GM19372 (cell line): ENCODE results near the gene MARCHF4.
"Not testable (repeated sequence)": the region's sequence is repeated elsewhere in the genome, so short reads cannot be mapped to it uniquely, and the experiment has no call there.

Experiments
- ATAC-seq: cut with Tn5 transposase; IDR thresholded peaks from one replicate; pipeline ENCODE4 v1.9.1; 2021; ENCODE audit warnings: mild to moderate bottlenecking, low read depth, moderate library complexity; ENCODE audit not compliant: unreplicated experiment

MARCHF4 gene

DNA sequence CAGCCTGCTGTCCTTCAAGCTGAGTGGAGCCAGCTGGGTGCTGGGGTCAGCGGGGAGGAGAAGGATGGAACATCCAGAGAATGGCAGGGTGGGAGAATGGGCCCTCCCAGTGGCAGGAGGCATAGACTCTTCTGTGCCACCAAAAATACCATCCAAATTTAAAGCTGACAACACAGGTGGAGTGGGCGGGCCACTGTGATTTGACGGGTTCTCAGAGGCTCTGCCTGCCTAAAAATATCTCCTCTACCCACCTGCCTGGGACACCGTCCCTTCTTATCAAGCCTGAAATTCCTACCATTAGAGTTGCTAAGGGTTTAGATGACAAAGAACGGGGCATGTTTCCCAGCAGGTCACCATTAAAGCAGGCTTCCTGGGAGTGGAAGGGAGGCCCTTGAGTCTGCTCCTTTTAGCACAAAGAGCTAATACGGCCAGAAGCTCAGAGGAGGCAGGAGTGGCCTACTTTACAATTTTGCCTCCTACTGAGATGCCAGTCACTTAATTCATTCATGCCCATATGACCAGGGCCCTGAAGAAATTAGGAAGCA lies 19.8 kb upstream of the MARCHF4 start:
- ATAC-seq = no peak

GRCh38 chr2:216391401-216391800 lies 19.1 kb upstream of the MARCHF4 start:
- ATAC-seq = no peak

DNA sequence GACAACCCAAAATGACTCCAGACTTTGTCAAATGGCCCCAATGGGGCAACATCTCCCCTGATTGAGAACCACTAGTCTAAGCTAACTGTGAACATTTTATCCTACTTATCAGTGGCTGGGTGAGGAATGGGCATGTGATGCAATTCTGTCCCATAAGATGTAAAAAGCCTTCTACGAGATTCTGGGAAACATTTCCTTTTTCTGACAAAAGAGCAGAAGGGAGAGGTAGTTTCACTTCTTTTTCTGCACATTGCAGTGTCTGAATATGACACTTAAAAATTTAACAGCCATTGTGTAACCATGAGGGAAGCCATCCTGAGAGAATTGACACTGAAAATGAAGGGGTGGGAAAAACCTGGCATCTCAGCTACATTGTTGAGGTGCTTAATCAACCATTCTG lies 17.3 kb upstream of the MARCHF4 start:
- no peak for ATAC-seq

DNA sequence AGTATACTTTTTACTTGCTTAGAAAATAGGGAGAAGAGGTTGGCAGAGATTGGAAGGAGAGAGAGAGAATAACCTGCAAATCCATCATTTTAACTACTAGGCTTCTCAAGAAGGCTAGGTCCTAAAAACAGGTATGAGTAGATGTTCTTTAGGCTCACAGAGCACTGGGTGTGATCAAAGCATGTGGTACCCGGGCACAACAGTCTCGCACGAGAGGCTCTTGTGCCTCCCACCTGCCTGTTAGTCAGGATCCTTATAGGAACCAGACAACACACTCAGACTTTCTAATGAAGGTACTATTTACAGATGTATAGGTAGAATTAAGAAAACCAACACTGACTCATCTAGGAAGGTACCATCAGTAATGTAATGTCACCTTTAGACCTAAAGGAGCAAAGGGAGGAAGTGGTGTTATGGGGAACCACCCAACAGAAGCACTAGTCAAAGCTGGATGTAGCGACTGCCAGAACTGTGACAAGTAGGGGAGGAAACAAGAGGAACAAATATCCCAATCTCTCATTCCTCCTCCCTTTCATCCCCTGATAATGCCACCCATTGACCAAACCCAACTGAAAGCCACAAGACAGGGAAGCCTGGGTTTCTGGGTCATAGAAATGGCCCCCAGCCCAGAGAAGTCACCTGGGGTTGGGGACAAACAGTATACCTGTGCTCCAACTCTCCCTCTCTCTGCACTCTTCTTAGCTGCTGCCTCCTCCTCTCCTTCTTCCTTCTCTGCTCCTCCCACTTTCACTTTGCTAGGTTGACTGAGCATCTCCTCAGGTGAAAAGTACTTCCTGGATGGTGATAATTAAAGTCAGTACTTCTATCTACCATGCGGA lies 16.0 kb upstream of the MARCHF4 start:
- no peak for ATAC-seq

GRCh38 chr2:216387262-216387661 lies 15.0 kb upstream of the MARCHF4 start:
- no peak for ATAC-seq

GRCh38 chr2:216385478-216385877 lies 13.2 kb upstream of the MARCHF4 start:
- ATAC-seq = no peak

DNA sequence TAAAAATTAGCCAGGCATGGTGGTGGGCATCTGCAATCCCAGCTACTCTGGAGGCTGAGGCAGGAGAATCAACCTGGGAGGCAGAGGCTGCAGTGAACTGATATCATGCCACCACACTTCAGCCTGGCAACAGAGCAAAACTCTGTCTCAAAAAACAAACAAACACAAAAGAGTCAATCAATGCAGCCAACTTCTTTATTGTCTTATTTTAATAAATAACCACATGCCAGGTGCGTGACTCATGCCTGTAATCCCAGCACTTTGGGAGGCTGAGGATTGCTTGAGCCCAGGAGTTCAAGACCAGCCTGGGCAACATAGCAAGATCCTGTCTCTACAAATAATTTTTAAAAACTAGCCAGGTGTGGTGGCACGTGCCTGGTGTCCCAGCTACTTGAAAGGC lies 12.1 kb upstream of the MARCHF4 start:
- ATAC-seq = not testable (repeated sequence)

DNA sequence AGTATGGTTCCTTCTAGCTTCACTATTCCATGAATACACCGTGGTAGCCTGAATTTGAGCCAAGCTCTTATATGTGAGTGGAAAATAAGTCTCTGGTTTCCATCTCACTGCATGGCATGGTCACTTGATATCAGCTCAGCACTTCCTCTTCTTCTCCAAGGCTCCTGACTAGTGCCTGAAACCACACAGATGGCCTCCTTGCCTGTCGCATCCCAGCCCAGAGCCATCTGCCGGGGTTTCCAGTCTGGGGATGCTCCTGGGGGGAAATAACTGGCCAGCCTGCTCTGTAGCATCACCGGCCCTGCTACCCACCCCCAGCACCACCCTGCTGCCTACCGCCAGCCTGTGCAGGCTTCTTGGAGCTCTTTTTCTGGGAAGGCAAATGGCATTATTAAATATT lies 7.7 kb upstream of the MARCHF4 start:
- ATAC-seq = no peak

- ATAC-seq = no peak
Observed at GRCh38 chr2:216375286-216375685, 3.0 kb upstream of the MARCHF4 start.

- ATAC-seq = no peak
Observed at GRCh38 chr2:216373896-216374295, 1.6 kb upstream of the MARCHF4 start.

DNA sequence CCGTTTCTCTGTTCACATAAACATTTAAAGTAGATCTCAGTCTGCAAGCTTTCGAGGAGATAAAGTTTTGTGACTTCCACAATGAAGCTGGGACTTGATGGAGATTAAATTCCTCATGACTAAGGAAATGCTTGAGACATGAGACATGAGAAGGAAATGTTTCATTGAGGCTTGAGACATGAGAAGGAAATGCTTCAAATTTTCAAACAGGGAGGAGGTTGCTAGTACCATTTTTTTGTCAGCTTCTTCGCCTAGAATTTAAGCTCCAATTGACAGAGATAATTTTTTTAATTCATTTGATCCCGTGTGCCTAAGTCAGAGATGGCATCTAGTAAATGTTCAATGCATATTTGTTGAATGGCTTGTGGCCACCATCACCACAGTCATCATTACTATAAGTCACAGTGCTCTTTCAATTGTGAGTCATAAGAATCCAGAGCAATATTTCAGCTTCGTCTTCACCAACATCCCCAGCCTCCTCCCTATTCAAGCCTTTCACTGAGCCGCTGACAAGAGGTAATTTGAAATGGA lies 543 bp upstream of the MARCHF4 start:
- no peak for ATAC-seq

DNA sequence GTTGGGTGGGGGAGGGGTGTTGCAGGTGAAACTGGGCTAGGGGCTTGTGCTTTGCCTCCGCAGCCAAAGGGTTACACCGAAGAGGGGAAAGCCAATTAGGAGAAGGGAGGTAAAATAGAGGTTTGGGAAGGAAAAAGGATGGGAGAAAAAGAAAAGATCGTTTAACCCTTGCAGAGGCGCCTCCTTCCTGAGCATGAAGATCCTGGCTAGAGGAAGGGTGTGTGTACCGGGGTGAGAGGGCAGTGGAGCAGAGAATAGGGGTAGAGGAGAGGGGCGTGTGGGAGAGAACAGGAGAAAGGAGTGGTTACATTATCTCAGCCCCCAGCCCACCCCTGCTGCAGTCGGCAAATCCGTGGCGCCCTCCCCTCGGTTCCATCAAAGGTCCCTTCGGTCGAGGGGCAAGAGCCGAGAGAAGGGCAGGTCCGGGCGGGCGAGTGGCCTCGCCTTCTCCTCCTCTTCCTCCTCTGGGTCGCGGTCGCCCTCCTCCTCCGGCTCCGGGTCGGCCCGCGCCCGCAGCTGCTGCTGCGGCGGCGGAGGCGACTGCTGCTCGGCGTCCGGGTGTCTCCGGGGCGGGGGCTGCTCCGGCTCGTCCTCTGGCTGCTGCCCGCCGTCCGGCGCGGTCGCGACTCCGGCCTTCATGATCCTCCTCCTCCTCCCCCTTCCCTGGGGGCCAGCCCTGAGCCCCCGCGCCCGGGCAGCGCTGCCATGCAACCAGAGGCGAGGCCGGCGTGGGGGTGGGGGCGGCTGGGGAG lies 1.1 kb downstream of the MARCHF4 start:
- ATAC-seq = no peak

DNA sequence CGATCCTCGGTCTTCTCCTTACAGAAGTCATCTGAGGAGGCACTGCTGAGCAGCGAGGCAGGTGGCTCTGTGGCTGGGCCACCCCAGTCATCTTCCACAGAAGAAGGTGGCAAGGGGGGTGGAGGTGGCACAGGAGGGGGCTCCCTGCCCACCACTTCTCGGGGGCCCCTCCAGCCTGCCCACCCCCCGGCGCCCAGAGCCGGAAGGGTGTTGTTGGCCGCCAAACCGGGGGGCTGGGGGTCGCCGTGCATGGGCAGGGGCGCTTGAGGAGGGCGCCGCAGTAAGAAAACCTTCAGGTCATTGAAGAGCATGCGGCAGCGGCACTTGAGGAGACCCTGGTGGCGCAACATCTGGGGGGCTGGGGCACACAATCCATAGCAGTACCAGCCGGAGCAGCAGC lies 2.5 kb downstream of the MARCHF4 start:
- ATAC-seq = no peak

DNA sequence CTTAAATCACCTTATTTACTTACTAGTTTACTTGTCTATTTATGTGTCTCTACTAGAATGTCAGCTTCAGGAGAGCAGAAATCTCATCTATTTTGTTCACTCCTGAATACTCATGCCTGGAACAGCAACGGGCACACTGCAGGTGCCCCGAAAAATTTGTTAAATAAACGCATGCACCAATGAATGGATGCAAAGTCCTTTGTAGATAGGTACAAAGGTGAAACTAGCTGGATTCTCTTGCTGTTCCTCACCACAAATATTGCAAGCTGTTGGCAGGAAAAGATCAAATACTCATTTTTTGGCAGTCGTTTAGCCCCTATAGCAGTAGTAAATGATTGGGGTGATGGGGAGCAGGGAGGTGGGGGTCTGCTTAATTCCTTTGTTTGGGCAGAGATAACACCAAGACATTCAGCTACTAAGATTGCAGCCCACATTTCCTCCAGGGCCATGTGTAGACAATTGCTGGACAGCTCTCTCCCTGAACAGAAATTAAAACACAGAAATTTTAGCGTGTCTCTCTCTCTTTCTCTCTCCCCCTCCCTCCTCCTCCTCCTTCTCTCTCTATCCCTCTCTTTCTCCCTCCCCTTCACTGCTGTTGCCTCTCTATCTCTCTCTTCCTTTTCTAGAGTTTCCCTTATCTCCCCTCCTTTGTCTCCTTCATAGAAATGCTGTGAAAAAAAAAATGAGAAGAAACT lies 5.4 kb downstream of the MARCHF4 start:
- no peak for ATAC-seq

DNA sequence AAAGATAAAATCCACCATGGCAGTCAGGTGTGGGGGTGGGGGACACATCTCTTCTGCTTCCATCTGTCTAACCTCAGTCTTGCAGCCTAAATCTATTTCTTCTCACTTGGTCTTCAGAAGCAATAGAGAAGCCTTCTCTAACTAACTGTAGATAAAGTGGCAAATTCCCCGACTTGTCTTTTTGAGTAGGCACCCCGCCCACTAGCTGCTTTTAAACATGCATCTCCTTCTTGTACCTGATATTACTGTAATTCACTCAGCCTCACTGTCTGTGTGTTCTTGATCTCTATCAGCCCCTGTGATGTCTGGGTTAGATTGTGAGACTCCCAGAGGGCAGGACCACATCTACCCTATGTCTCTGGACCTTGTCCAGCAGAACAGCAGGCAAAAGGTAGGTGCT lies 6.8 kb downstream of the MARCHF4 start:
- no peak for ATAC-seq

- no peak for ATAC-seq
Observed at GRCh38 chr2:216363221-216363620, 9.1 kb downstream of the MARCHF4 start.

DNA sequence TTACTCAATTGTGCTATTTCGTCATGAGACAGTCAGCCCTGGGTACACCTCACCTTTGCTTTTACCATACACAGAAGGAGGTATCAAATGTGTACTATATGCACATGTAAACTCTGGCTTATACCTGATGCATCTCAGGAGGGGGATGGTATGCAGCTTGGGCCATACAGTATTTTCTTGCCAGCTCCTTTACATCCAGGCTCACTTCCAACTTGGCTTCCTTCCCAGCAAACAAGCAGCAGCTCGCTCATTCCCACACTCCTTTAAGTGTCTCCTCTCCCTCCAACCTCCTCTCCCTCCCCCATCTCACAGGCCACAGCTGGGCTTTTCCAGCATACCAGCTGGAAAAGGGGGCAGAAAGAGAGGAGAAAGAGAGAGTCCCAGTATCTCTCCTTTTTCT lies 9.6 kb downstream of the MARCHF4 start:
- no peak for ATAC-seq

DNA sequence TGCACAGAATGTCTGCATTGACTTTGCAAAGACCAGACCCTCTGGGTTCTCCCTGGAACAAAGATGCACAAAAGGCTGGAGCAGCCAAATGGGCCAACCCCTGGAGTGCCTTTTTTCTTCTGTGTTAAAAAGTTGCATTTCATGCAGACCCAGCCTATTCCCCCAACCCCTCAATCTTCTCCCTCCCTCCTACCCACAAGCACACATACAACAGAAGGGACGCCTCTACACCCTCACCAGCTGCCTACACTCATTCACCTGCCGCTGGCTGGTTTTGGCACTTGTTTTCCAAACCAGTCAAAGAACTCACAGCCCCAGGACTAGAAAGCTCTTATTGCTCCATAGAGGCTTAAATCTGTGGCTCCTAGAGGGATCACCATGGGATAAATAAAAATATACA lies 16.6 kb downstream of the MARCHF4 start:
- ATAC-seq = no peak

DNA sequence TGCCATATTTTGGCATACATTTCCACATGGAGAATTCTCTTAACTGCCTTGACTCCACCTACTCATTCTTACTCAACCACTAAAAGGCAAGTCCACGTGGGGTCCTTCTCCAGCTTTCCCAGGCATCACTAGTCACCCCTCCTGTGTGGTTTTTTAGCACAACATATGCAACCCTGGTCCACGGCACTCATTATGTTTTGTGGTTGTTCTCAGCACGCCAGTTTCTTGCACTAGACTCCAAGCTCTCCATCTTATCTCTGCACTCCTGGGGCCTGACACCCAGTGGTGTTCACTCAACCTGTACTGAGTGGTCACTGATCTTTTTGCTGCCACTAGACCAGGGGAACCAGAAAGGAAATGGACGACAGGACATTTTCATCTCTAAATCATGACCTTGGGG lies 18.0 kb downstream of the MARCHF4 start:
- ATAC-seq = no peak

GRCh38 chr2:216352653-216353270 lies 19.5 kb downstream of the MARCHF4 start:
- no peak for ATAC-seq
